AG09309 (cell line): ENCODE data around the gene DCTN3.

Source experiments
- DNase-seq: peaks from one replicate; pipeline ENCODE4 v3.0.0-alpha.2; 2010; ENCODE audit warnings: low read depth
- H3K4me3 ChIP-seq: 2 replicates; pipeline ENCODE4 v1.5.1; 2011; ENCODE audit warnings: mild to moderate bottlenecking, low read depth, low read length, moderate library complexity; ENCODE audit not compliant: control insufficient read depth
- CTCF ChIP-seq: IDR thresholded peaks from 2 replicates; pipeline ENCODE4 v1.5.1; 2011; ENCODE audit warnings: mild to moderate bottlenecking, low read depth, low read length, inconsistent platforms; ENCODE audit not compliant: insufficient read depth, control insufficient read depth; ENCODE audit errors: missing control alignments

The DCTN3 gene

GRCh38 chr9:34570376-34570775 lies 49.9 kb downstream of the DCTN3 start:
- no peak overlapping the region for H3K4me3 ChIP-seq
- no peak for TF ChIP-seq CTCF
- no peak for DNase-seq

GRCh38 chr9:34568774-34569173 lies 51.5 kb downstream of the DCTN3 start:
- DNase-seq: no peak
- TF ChIP-seq CTCF: no peak
- H3K4me3 ChIP-seq: no peak overlapping the region

- DNase-seq: no peak
- no peak overlapping the region for H3K4me3 ChIP-seq
- TF ChIP-seq CTCF: no peak
Observed at GRCh38 chr9:34568133-34568532, 52.2 kb downstream of the DCTN3 start.

GRCh38 chr9:34566972-34567371 lies 53.3 kb downstream of the DCTN3 start:
- no peak for DNase-seq
- H3K4me3 ChIP-seq: no peak overlapping the region
- TF ChIP-seq CTCF: no peak

GRCh38 chr9:34566322-34566721 lies 54.0 kb downstream of the DCTN3 start:
- no peak for DNase-seq
- no peak overlapping the region for H3K4me3 ChIP-seq
- no peak for TF ChIP-seq CTCF

GRCh38 chr9:34565856-34566255 lies 54.4 kb downstream of the DCTN3 start:
- no peak for TF ChIP-seq CTCF
- no peak for DNase-seq

GRCh38 chr9:34564617-34565016 lies 55.7 kb downstream of the DCTN3 start:
- TF ChIP-seq CTCF: no peak
- DNase-seq: no peak
- no peak overlapping the region for H3K4me3 ChIP-seq

More at GRCh38 chr9:34565856-34566255, 54.4 kb downstream of the DCTN3 start:
- no peak overlapping the region for H3K4me3 ChIP-seq
